Measurements from ENCODE around the gene CXCR4.

GRCh38 chr2:136126421-136126926 lies 8.5 kb upstream of the CXCR4 start:
- no peak for TF ChIP-seq CTCF (IDR thresholded peaks at IDR 0.05; ENCODE audit: poor library complexity, severe bottlenecking)
- no peak for TF ChIP-seq POLR2AphosphoS5 (IDR thresholded peaks at IDR 0.05)
- TF ChIP-seq EP300 (conservative IDR thresholded peaks at IDR 0.05; ENCODE audit: poor library complexity, severe bottlenecking): no peak
- no peak for TF ChIP-seq EZH2 (IDR thresholded peaks at IDR 0.05; ENCODE audit: borderline replicate concordance, insufficient read depth, low read length, poor library complexity, severe bottlenecking)
- TF ChIP-seq TAF1 (IDR thresholded peaks at IDR 0.05; ENCODE audit: low read depth): no peak
